Measurements from ENCODE around the gene C4orf46.
A peak's percentile ranks its signal among the peaks of the same experiment; 100 is the strongest.
"Not testable (repeated sequence)": the region's sequence is repeated elsewhere in the genome, so short reads cannot be mapped to it uniquely, and the experiment has no call there.

Gene C4orf46

GRCh38 chr4:158671665-158671914, at the start of gene C4orf46:
Gene C4orf46, minus strand, starts transcription at chr4:158671887. Its CDS starts 86 bp downstream, at chr4:158671801.
- no peak for DNase-seq (ENCODE audit: low spot score)

- DNase-seq (ENCODE audit: low spot score), result no peak
Measured at GRCh38 chr4:158715802-158716201, 44.1 kb upstream of the C4orf46 start.

GRCh38 chr4:158714937-158715336, 43.2 kb upstream of the C4orf46 start:
- DNase-seq (ENCODE audit: low spot score), result no peak

GRCh38 chr4:158712622-158713021, 40.9 kb upstream of the C4orf46 start:
- DNase-seq (ENCODE audit: low spot score), result not testable (repeated sequence)

GRCh38 chr4:158710814-158711213, 39.1 kb upstream of the C4orf46 start:
- no peak for DNase-seq (ENCODE audit: low spot score)

GRCh38 chr4:158704274-158704673, 32.6 kb upstream of the C4orf46 start:
- DNase-seq (ENCODE audit: low spot score), result no peak

GRCh38 chr4:158688813-158689212, 17.1 kb upstream of the C4orf46 start:
- no peak for DNase-seq (ENCODE audit: low spot score)

- DNase-seq (ENCODE audit: low spot score), result no peak
Measured at GRCh38 chr4:158682066-158682465, 10.4 kb upstream of the C4orf46 start.

GRCh38 chr4:158681629-158682028, 9.9 kb upstream of the C4orf46 start:
- no peak for DNase-seq (ENCODE audit: low spot score)

GRCh38 chr4:158678767-158679166, 7.1 kb upstream of the C4orf46 start:
- no peak for DNase-seq (ENCODE audit: low spot score)

- no peak for DNase-seq (ENCODE audit: low spot score)
Measured at GRCh38 chr4:158676076-158676475, 4.4 kb upstream of the C4orf46 start.

GRCh38 chr4:158673633-158674032, 1.9 kb upstream of the C4orf46 start:
- no peak for DNase-seq (ENCODE audit: low spot score)

- DNase-seq (ENCODE audit: low spot score), result peak; percentile 100
Measured at GRCh38 chr4:158671915-158672806, 474 bp upstream of the C4orf46 start, which contains the start of gene ETFDH. Gene ETFDH, plus strand, starts transcription at chr4:158672296. Its CDS starts 161 bp downstream, at chr4:158672457.

GRCh38 chr4:158670975-158671664, 567 bp downstream of the C4orf46 start:
- DNase-seq (ENCODE audit: low spot score), result peak; percentile 54

GRCh38 chr4:158669310-158669709, 2.4 kb downstream of the C4orf46 start:
- no peak for DNase-seq (ENCODE audit: low spot score)

- peak; percentile 43 for DNase-seq (ENCODE audit: low spot score)
Measured at GRCh38 chr4:158667651-158668198, 4.0 kb downstream of the C4orf46 start.

- DNase-seq (ENCODE audit: low spot score), result no peak
Measured at GRCh38 chr4:158666892-158667291, 4.8 kb downstream of the C4orf46 start.

GRCh38 chr4:158664806-158665205, 6.9 kb downstream of the C4orf46 start:
- DNase-seq (ENCODE audit: low spot score), result no peak

GRCh38 chr4:158663707-158664625, 7.7 kb downstream of the C4orf46 start:
- DNase-seq (ENCODE audit: low spot score), result not testable (repeated sequence)

- not testable (repeated sequence) for DNase-seq (ENCODE audit: low spot score)
Measured at GRCh38 chr4:158663255-158663654, 8.4 kb downstream of the C4orf46 start.

GRCh38 chr4:158657291-158657690, 14.4 kb downstream of the C4orf46 start:
- no peak for DNase-seq (ENCODE audit: low spot score)

GRCh38 chr4:158656439-158656838, 15.2 kb downstream of the C4orf46 start:
- DNase-seq (ENCODE audit: low spot score), result no peak

Data from COLO829 (cell line).